H1 (cell line): ENCODE results near the gene PLCL1. TPM values are rescaled to one million over a fixed set of nuclear protein-coding genes. Genes with fewer than 3 reads are reported as not detected.

Source experiments
- CHD1 ChIP-seq: IDR thresholded peaks from 2 replicates; pipeline ENCODE4 v1.6.1; 2012; ENCODE audit warnings: low read depth, low read length, improper control_type of control experiment
- CTCF ChIP-seq, 3 experiments: IDR thresholded peaks; 1 replicate in 2 of 3; 2 replicates in 1 of 3; pipeline versions ENCODE4 v1.5.1 to v1.6.1; 2011; ENCODE audit warnings: low read length in 3 of 3, mild to moderate bottlenecking in 3 of 3, inconsistent platforms in 2 of 3, low read depth in 1 of 3, moderate library complexity in 1 of 3; ENCODE audit not compliant: insufficient read depth in 1 of 3; ENCODE audit errors: control extremely low read depth in 1 of 3
- EGR1 ChIP-seq: IDR thresholded peaks from 2 replicates; pipeline ENCODE4 v1.6.1; 2011; ENCODE audit warnings: low read depth, low read length, borderline replicate concordance
- KDM4A ChIP-seq: IDR thresholded peaks from one replicate; pipeline ENCODE4 v1.7.1; 2012; ENCODE audit warnings: low read depth, mild to moderate bottlenecking, moderate library complexity, low read length, inconsistent platforms; ENCODE audit not compliant: severe bottlenecking
- MAFK ChIP-seq: IDR thresholded peaks from 2 replicates; pipeline ENCODE4 v1.6.1; 2012; ENCODE audit warnings: low read depth, mild to moderate bottlenecking, improper control_type of control experiment, low read length
- NANOG ChIP-seq: IDR thresholded peaks from 2 replicates; pipeline ENCODE4 v1.6.1; 2011; ENCODE audit warnings: low read length, low read depth, mild to moderate bottlenecking, inconsistent platforms; ENCODE audit not compliant: insufficient read depth, poor library complexity, severe bottlenecking
- POU5F1 ChIP-seq: IDR thresholded peaks from 2 replicates; pipeline ENCODE4 v1.6.1; 2011; ENCODE audit warnings: low read depth, mild to moderate bottlenecking, low read length, moderate library complexity
- RAD21 ChIP-seq, 2 experiments: IDR thresholded peaks in 1 of 2; conservative IDR thresholded peaks in 1 of 2; 2 replicates each; pipeline ENCODE4 v1.6.1; 2011; ENCODE audit warnings: low read depth in 2 of 2, low read length in 2 of 2, improper control_type of control experiment in 1 of 2, inconsistent platforms in 1 of 2, mild to moderate bottlenecking in 1 of 2, moderate library complexity in 1 of 2
- TAF1 ChIP-seq: IDR thresholded peaks from 2 replicates; pipeline ENCODE4 v1.6.1; 2011; ENCODE audit warnings: mild to moderate bottlenecking, low read depth, low read length
- TCF12 ChIP-seq: IDR thresholded peaks from 2 replicates; pipeline ENCODE4 v1.6.1; 2011; ENCODE audit warnings: low read depth, mild to moderate bottlenecking, low read length
- polyA plus RNA-seq, 7 experiments: library from polyadenylated mRNA; depleted of rRNA in 3 of 7; stranded (reverse) in 5 of 7; unstranded in 2 of 7; fragments of >200 nt in 5 of 7; fragments of 200-250 nt in 2 of 7; gene quantifications; 1 replicate in 5 of 7; 2 replicates in 1 of 7; 4 replicates in 1 of 7; pipeline versions ENCODE4 v1.2.1 to v1.2.3, GENCODE V29; 2011 to 2013; ENCODE audit warnings: missing spikeins in 2 of 7, mixed read lengths in 2 of 7
- total RNA-seq: library from RNA; stranded (reverse); fragmentation: NEBNext Ultra II Directional; extraction: Animal tissue kit (Norgen Biotek cat#: 25700); gene quantifications from 2 replicates; pipeline ENCODE4 v1.2.1, GENCODE V29; 2021

The PLCL1 gene
- total and polyA plus RNA-seq, 2 of the 8 experiments (the other 6 are each of a cell fraction or from before 2014, with no cell fraction given) = not detected

- TF ChIP-seq RAD21 (IDR thresholded peaks at IDR 0.05 in 1 of 2, conservative IDR thresholded peaks at IDR 0.05 in 1 of 2; ENCODE audit: low read depth in 2 of 2, low read length in 2 of 2) (no peak), POU5F1 (no peak), CTCF (IDR thresholded peaks at IDR 0.05; ENCODE audit: control extremely low read depth in 1 of 3, insufficient read depth in 1 of 3, low read depth in 1 of 3, low read length in 3 of 3) (no peak), TAF1 (no peak), EGR1 (no peak), MAFK (no peak), NANOG (no peak), TCF12 (no peak), KDM4A (no peak), CHD1 (no peak)
Observed at GRCh38 chr2:198115201-198115600, 310.8 kb downstream of the PLCL1 start (continued).
